G401.6 (cell line): ENCODE data around the gene OPN1MW2.
"Not testable (repeated sequence)": the region's sequence is repeated elsewhere in the genome, so short reads cannot be mapped to it uniquely, and the experiment has no call there.

Source experiments
- FAIRE-seq: peaks from 2 replicates; lab custom pipeline; 2012; peaks lifted over from hg19 to GRCh38; lab: Jason Lieb, UNC

OPN1MW2 gene

GRCh38 chrX:154219456-154219855 lies at the start of gene OPN1MW2:
OPN1MW2 (plus strand) TSS chrX:154219756; CDS start chrX:154219816, 60 bp downstream.
- FAIRE-seq: not testable (repeated sequence)

- FAIRE-seq: not testable (repeated sequence)
Observed at GRCh38 chrX:154172535-154172943, 47.0 kb upstream of the OPN1MW2 start.

DNA sequence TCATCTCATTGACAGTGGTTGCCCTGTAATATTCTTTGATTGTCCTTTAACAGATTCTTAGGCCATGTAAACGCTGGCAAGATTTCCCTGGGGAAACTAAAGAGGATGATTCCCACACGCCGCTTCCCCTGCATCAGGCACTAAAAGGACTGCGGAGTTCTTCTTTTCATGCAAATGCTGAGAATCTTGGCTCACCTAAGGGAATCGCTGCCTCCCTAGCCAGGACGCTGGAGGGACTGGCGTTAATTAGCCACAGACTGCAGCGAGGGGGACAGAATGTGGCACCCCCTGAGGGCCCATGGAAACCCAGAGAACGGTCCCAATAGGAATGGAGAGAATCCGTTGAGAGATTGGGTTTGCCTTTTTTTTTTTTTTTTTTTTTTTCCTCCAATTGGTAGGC lies 45.2 kb upstream of the OPN1MW2 start:
- FAIRE-seq: not testable (repeated sequence)

- FAIRE-seq: not testable (repeated sequence)
Observed at GRCh38 chrX:154182296-154182695, 37.3 kb upstream of the OPN1MW2 start, which contains the start of gene OPN1MW. OPN1MW (plus strand) TSS chrX:154182596; CDS start chrX:154182678, 82 bp downstream.

DNA sequence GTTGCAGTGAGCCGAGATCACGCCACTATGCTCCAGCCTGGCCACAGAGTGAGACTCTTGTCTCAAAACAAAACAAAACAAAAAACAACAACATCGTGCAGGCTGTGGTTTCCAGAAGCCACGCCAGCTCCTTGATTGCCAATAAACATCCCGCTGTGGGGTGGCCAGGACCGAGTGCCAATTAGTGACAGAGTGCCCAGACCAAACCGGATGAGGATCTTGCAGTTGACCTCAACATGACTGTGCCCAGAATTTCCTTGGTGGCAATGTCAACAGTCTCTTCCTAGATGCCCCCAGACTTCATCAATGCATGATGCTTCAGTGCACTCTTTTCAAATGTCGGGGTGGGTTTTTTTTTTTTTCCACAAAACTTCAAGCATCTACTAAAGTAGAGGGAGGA lies 35.8 kb upstream of the OPN1MW2 start:
- not testable (repeated sequence) for FAIRE-seq

DNA sequence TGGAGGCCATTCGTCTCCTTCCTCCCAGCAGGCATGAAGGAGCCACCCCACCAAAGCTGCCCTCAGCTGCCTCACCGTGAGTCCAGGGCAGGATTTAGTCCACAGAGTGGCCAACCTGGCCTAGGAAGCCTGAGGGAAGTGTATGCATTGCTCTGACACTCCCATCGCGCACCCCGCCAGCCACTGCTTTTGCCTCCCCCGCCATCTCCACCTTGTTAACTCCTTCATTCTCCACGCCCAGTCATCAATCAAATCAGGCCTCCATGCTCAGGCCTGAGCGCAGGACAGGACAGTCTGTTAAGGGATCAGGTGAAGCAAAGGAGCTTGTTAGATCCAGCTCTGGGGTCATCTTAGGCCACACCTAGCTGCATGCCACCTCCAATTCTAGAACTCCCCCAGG lies 26.7 kb upstream of the OPN1MW2 start:
- FAIRE-seq: not testable (repeated sequence)

DNA sequence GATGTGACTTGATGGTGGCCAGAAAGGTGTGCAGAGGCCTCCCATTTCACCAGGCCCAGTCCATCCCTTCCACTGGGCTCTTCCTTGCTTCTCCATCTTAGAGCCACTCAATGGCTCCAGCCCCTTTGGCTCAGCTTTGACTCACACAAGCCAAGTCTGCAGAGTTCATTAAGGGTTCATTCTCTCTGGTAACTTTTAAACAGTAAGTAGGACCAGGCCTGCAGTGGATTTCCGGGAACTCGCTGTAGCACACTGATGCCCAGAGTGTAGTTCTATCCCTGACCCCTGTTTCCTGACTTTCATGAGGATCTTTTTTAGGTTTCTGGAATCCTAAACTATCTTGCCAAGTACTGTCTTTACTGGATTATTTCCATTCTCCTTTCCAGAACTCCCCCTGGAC lies 25.2 kb upstream of the OPN1MW2 start:
- not testable (repeated sequence) for FAIRE-seq

- not testable (repeated sequence) for FAIRE-seq
Observed at GRCh38 chrX:154196466-154196865, 23.1 kb upstream of the OPN1MW2 start.

- not testable (repeated sequence) for FAIRE-seq
Observed at GRCh38 chrX:154209670-154210418, 9.7 kb upstream of the OPN1MW2 start.

- FAIRE-seq: not testable (repeated sequence)
Observed at GRCh38 chrX:154211057-154211456, 8.5 kb upstream of the OPN1MW2 start.

- FAIRE-seq: not testable (repeated sequence)
Observed at GRCh38 chrX:154211499-154211898, 8.1 kb upstream of the OPN1MW2 start.

GRCh38 chrX:154225292-154225691 lies 5.7 kb downstream of the OPN1MW2 start:
- not testable (repeated sequence) for FAIRE-seq

DNA sequence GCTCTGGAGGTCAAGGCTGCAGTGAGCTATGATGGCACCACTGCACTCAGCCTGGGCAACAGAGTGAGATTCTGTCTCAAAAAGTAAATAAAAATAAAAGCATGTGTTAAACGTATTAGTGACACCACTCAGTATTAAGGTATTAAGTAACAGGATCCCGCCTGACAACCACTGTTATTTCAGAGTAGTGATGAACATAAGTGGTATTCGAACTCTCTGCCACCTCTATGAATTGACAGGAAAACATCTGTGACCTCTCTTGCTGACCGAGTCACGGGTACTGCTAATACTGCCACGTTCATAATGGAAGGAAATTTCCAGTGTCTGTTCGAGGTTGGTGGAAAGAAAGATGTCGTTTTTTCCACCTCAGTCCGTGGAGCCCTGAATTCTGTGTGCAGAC lies 7.2 kb downstream of the OPN1MW2 start:
- FAIRE-seq: not testable (repeated sequence)

DNA sequence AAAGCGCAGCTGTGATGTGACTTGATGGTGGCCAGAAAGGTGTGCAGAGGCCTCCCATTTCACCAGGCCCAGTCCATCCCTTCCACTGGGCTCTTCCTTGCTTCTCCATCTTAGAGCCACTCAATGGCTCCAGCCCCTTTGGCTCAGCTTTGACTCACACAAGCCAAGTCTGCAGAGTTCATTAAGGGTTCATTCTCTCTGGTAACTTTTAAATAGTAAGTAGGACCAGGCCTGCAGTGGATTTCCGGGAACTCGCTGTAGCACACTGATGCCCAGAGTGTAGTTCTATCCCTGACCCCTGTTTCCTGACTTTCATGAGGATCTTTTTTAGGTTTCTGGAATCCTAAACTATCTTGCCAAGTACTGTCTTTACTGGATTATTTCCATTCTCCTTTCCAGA lies 11.9 kb downstream of the OPN1MW2 start:
- not testable (repeated sequence) for FAIRE-seq

DNA sequence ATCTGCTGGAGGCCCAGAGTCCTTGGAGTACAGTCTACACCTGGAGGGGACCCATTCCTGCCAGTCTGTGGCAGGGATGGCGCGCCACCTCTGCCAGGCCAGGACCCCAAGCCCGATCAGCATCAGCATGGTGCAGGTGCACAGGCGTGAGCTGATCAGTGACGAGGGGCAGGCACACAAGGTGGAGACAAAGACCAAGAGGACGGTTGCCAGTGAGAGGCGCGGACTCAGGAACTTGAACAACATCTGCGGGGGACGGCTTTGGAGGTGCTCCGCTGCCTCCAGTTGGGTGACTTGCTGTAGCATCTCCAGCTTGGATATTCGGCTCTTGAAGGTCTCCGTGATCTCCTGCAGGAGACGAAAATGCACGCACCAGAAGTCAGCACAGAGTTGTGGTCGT lies 14.1 kb downstream of the OPN1MW2 start:
- not testable (repeated sequence) for FAIRE-seq

GRCh38 chrX:154238939-154239559 lies 19.5 kb downstream of the OPN1MW2 start:
- FAIRE-seq: not testable (repeated sequence)

GRCh38 chrX:154239982-154240503 lies 20.5 kb downstream of the OPN1MW2 start:
- not testable (repeated sequence) for FAIRE-seq

DNA sequence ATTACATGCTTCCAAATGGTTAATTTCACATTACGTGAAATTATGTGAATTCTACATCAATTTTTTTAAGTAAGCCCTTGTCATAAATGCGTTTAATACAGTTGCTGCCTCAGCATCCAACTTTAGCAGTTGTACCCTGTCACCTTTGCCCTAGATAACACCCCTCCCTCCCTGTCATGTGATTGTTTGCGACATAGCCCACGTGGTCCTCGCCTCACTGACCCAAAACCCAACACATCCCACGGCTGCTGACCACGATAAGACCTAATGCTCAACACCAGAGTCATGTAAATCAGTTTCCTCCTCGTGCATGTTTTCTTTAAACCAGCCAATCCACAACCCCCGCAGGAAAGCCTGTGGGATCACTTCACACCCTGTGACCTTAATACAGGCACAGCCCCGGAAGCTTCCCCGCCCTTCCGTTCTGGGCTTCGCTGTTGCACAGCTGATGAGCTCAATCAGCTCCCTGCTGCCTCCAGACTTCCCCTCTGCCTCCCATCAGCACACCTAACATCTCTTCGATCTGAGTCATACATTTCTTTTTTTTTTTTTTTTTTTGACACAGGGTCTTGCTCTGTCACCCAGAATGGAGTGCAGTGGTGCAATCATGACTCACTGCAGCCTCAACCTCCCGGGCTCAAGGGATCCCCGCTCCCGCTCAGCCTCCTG lies 28.0 kb downstream of the OPN1MW2 start:
- FAIRE-seq: not testable (repeated sequence)

GRCh38 chrX:154248076-154248475 lies 28.5 kb downstream of the OPN1MW2 start:
- FAIRE-seq: not testable (repeated sequence)

DNA sequence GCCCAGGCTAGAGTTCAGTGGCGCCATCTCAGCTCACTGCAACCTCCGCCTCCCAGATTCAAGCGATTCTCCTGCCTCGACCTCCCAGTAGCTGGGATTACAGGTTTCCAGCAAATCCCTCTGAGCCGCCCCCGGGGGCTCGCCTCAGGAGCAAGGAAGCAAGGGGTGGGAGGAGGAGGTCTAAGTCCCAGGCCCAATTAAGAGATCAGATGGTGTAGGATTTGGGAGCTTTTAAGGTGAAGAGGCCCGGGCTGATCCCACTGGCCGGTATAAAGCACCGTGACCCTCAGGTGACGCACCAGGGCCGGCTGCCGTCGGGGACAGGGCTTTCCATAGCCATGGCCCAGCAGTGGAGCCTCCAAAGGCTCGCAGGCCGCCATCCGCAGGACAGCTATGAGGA lies 37.7 kb downstream of the OPN1MW2 start, which contains the start of gene OPN1MW3:
Gene OPN1MW3, plus strand, starts transcription at position 301 of the 400 bp plus-strand sequence. Its CDS starts 38 bp downstream, at position 339.
- not testable (repeated sequence) for FAIRE-seq

- not testable (repeated sequence) for FAIRE-seq
Observed at GRCh38 chrX:154258711-154259110, 39.2 kb downstream of the OPN1MW2 start.

DNA sequence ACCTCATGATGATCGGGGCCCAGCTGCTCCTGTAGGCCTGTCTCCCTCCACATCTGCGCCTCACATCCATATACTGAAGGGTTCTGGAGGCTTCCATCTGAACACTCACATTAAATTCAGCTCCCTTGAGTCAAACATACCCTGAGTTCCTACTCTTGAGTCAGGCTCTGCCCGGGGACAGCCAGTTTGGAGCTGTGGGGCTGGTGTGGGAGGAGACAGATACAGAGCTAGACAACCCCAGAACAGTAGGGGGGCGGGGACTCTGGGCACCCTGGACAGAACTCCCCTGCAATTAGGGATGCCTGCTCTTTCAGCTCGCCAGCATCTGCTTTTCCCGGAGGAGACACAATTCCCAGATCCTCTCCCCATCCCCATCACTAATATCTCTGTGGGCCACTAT lies 43.5 kb downstream of the OPN1MW2 start:
- not testable (repeated sequence) for FAIRE-seq
